BE2C (cell line): Measurements from ENCODE around the gene PGM5.

Experiments
- DNase-seq: peaks from one replicate; pipeline ENCODE4 v3.0.0-alpha.2; 2020
- H3K27me3 ChIP-seq: fragments of 250-450 bp; sonication (Bioruptor Pico); 2 replicates; pipeline ENCODE4 v1.5.1; 2020; ENCODE audit warnings: mild to moderate bottlenecking
- H3K36me3 ChIP-seq: fragments of 250-450 bp; sonication (Bioruptor Pico); 2 replicates; pipeline ENCODE4 v1.5.1; 2020; ENCODE audit warnings: mild to moderate bottlenecking
- H3K4me1 ChIP-seq: fragments of 250-450 bp; sonication (Bioruptor Pico); 2 replicates; pipeline ENCODE4 v1.5.1; 2020
- H3K4me3 ChIP-seq: 2 replicates; pipeline ENCODE4 v1.5.1; 2011; ENCODE audit warnings: low read depth, low read length
- H3K9me3 ChIP-seq: fragments of 250-450 bp; sonication (Bioruptor Pico); 2 replicates; pipeline ENCODE4 v1.5.1; 2020
- TF ChIP-seq, protein P1 (sequence below): IDR thresholded peaks from 2 replicates; pipeline ENCODE4 v1.5.1; 2012; ENCODE audit warnings: mild to moderate bottlenecking, low read depth, low read length

Gene PGM5

GRCh38 chr9:68507130-68507805, 150.9 kb downstream of the PGM5 start:
- H3K4me1 ChIP-seq: no peaks in the 10 kb centered on the region
- no peaks in the 10 kb centered on the region for H3K9me3 ChIP-seq
- no peaks in the 10 kb centered on the region for H3K27me3 ChIP-seq
- H3K4me3 ChIP-seq: no peak overlapping the region
- no peaks in the 10 kb centered on the region for H3K36me3 ChIP-seq
- no peak for DNase-seq
- TF ChIP-seq, protein P1, sequence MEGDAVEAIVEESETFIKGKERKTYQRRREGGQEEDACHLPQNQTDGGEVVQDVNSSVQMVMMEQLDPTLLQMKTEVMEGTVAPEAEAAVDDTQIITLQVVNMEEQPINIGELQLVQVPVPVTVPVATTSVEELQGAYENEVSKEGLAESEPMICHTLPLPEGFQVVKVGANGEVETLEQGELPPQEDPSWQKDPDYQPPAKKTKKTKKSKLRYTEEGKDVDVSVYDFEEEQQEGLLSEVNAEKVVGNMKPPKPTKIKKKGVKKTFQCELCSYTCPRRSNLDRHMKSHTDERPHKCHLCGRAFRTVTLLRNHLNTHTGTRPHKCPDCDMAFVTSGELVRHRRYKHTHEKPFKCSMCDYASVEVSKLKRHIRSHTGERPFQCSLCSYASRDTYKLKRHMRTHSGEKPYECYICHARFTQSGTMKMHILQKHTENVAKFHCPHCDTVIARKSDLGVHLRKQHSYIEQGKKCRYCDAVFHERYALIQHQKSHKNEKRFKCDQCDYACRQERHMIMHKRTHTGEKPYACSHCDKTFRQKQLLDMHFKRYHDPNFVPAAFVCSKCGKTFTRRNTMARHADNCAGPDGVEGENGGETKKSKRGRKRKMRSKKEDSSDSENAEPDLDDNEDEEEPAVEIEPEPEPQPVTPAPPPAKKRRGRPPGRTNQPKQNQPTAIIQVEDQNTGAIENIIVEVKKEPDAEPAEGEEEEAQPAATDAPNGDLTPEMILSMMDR: peak; percentile 49

DNA sequence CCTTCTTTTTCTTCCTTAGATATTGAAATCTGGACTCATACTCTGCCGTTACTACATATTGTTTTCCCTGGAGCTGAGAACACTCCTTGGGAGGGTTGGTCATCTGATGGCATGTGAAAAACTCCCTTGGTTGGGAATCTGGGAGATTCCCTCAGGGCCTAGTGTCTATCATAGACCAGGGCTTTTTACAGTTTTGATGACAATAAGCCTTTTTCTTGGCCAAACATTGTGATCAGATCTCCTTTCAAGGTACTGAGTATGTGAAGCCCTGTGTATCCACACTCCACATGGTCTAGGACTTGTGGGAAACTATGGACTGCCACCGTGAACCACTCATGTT, 151.4 kb downstream of the PGM5 start:
- no peaks in the 10 kb centered on the region for H3K9me3 ChIP-seq
- H3K4me3 ChIP-seq: no peak overlapping the region
- H3K27me3 ChIP-seq: no peaks in the 10 kb centered on the region
- TF ChIP-seq, protein P1: no peak
- no peaks in the 10 kb centered on the region for H3K36me3 ChIP-seq
- no peaks in the 10 kb centered on the region for H3K4me1 ChIP-seq
- DNase-seq: no peak

- DNase-seq: no peak
- Histone ChIP-seq H3K4me3 (no peak overlapping the region), H3K4me1 (no peaks in the 10 kb centered on the region), H3K27me3 (no peaks in the 10 kb centered on the region), H3K9me3 (no peaks in the 10 kb centered on the region), H3K36me3 (no peaks in the 10 kb centered on the region)
- TF ChIP-seq, protein P1: no peak
Observed at GRCh38 chr9:68508547-68508946, 152.1 kb downstream of the PGM5 start.

GRCh38 chr9:68509689-68510088, 153.3 kb downstream of the PGM5 start:
- Histone ChIP-seq H3K4me1 (no peaks in the 10 kb centered on the region), H3K36me3 (no peaks in the 10 kb centered on the region), H3K9me3 (no peaks in the 10 kb centered on the region), H3K27me3 (no peaks in the 10 kb centered on the region), H3K4me3 (no peak overlapping the region)
- DNase-seq: no peak
- TF ChIP-seq, protein P1: no peak

- no peaks in the 10 kb centered on the region for H3K4me1 ChIP-seq
- TF ChIP-seq, protein P1: no peak
- H3K36me3 ChIP-seq: no peaks in the 10 kb centered on the region
- no peak overlapping the region for H3K4me3 ChIP-seq
- H3K27me3 ChIP-seq: no peaks in the 10 kb centered on the region
- no peak for DNase-seq
- H3K9me3 ChIP-seq: no peaks in the 10 kb centered on the region
Observed at GRCh38 chr9:68513385-68513784, 157.0 kb downstream of the PGM5 start.

GRCh38 chr9:68513981-68514380, 157.6 kb downstream of the PGM5 start:
- Histone ChIP-seq H3K27me3 (no peaks in the 10 kb centered on the region), H3K4me3 (no peak overlapping the region), H3K36me3 (no peaks in the 10 kb centered on the region), H3K9me3 (no peaks in the 10 kb centered on the region), H3K4me1 (no peaks in the 10 kb centered on the region)
- TF ChIP-seq, protein P1: no peak
- no peak for DNase-seq
